ENCODE measurements around the gene KMT5B.

KMT5B gene

GRCh38 chr11:68189082-68189481 lies 24.0 kb downstream of the KMT5B start:
- Histone ChIP-seq H3K9me3 (ENCODE audit: control insufficient read depth in 2 of 2, low read length in 2 of 2) (no peaks in the 10 kb centered on the region), H3K36me3 (ENCODE audit: control insufficient read depth in 2 of 2, insufficient read depth in 2 of 2, low read length in 2 of 2) (peaks cover 13 to 29% of the 10 kb centered on the region in 2 donors), H3K27ac (ENCODE audit: low read depth in 2 of 2, low read length in 2 of 2) (no peak overlapping the region), H3K27me3 (ENCODE audit: control insufficient read depth in 2 of 2, insufficient read depth in 2 of 2, low read length in 2 of 2) (no peaks in the 10 kb centered on the region), H3K9ac (ENCODE audit: low read depth in 1 of 2, low read length in 2 of 2) (no peak overlapping the region), H3K4me1 (ENCODE audit: control insufficient read depth in 2 of 2, insufficient read depth in 2 of 2, low read length in 2 of 2) (peaks cover 0 to 9% of the 10 kb centered on the region in 2 donors), H3K4me3 (ENCODE audit: low read length in 2 of 2) (no peak overlapping the region)

GRCh38 chr11:68186061-68186460 lies 27.0 kb downstream of the KMT5B start:
- H3K4me1 ChIP-seq (ENCODE audit: control insufficient read depth in 2 of 2, insufficient read depth in 2 of 2, low read length in 2 of 2): peaks cover 0 to 2% of the 10 kb centered on the region in 2 donors
- no peaks in the 10 kb centered on the region for H3K27me3 ChIP-seq (ENCODE audit: control insufficient read depth in 2 of 2, insufficient read depth in 2 of 2, low read length in 2 of 2)
- H3K36me3 ChIP-seq (ENCODE audit: control insufficient read depth in 2 of 2, insufficient read depth in 2 of 2, low read length in 2 of 2): peaks cover 23 to 34% of the 10 kb centered on the region in 2 donors
- no peak overlapping the region for H3K27ac ChIP-seq (ENCODE audit: low read depth in 2 of 2, low read length in 2 of 2)
- no peak overlapping the region for H3K9ac ChIP-seq (ENCODE audit: low read depth in 1 of 2, low read length in 2 of 2)
- no peak overlapping the region for H3K4me3 ChIP-seq (ENCODE audit: low read length in 2 of 2)
- no peaks in the 10 kb centered on the region for H3K9me3 ChIP-seq (ENCODE audit: control insufficient read depth in 2 of 2, low read length in 2 of 2)

GRCh38 chr11:68181719-68182451 lies 31.2 kb downstream of the KMT5B start:
- H3K9ac ChIP-seq (ENCODE audit: low read depth in 1 of 2, low read length in 2 of 2): no peak overlapping the region
- H3K9me3 ChIP-seq (ENCODE audit: control insufficient read depth in 2 of 2, low read length in 2 of 2): no peaks in the 10 kb centered on the region
- H3K4me3 ChIP-seq (ENCODE audit: low read length in 2 of 2): no peak overlapping the region
- H3K36me3 ChIP-seq (ENCODE audit: control insufficient read depth in 2 of 2, insufficient read depth in 2 of 2, low read length in 2 of 2): peaks cover 50 to 53% of the 10 kb centered on the region in 2 donors
- H3K4me1 ChIP-seq (ENCODE audit: control insufficient read depth in 2 of 2, insufficient read depth in 2 of 2, low read length in 2 of 2): no peaks in the 10 kb centered on the region
- H3K27me3 ChIP-seq (ENCODE audit: control insufficient read depth in 2 of 2, insufficient read depth in 2 of 2, low read length in 2 of 2): no peaks in the 10 kb centered on the region
- H3K27ac ChIP-seq (ENCODE audit: low read depth in 2 of 2, low read length in 2 of 2): no peak overlapping the region

- Histone ChIP-seq H3K4me3 (ENCODE audit: low read length in 2 of 2) (no peak overlapping the region), H3K9me3 (ENCODE audit: control insufficient read depth in 2 of 2, low read length in 2 of 2) (no peaks in the 10 kb centered on the region), H3K27ac (ENCODE audit: low read depth in 2 of 2, low read length in 2 of 2) (no peak overlapping the region), H3K9ac (ENCODE audit: low read depth in 1 of 2, low read length in 2 of 2) (no peak overlapping the region), H3K4me1 (ENCODE audit: control insufficient read depth in 2 of 2, insufficient read depth in 2 of 2, low read length in 2 of 2) (no peaks in the 10 kb centered on the region), H3K27me3 (ENCODE audit: control insufficient read depth in 2 of 2, insufficient read depth in 2 of 2, low read length in 2 of 2) (no peaks in the 10 kb centered on the region), H3K36me3 (ENCODE audit: control insufficient read depth in 2 of 2, insufficient read depth in 2 of 2, low read length in 2 of 2) (peaks cover 43 to 54% of the 10 kb centered on the region in 2 donors)
Measured at GRCh38 chr11:68179847-68180246, 33.2 kb downstream of the KMT5B start.

GRCh38 chr11:68177877-68178276 lies 35.2 kb downstream of the KMT5B start:
- Histone ChIP-seq H3K4me3 (ENCODE audit: low read length in 2 of 2) (no peak overlapping the region), H3K9me3 (ENCODE audit: control insufficient read depth in 2 of 2, low read length in 2 of 2) (no peaks in the 10 kb centered on the region), H3K27me3 (ENCODE audit: control insufficient read depth in 2 of 2, insufficient read depth in 2 of 2, low read length in 2 of 2) (no peaks in the 10 kb centered on the region), H3K27ac (ENCODE audit: low read depth in 2 of 2, low read length in 2 of 2) (no peak overlapping the region), H3K36me3 (ENCODE audit: control insufficient read depth in 2 of 2, insufficient read depth in 2 of 2, low read length in 2 of 2) (peaks cover 47 to 61% of the 10 kb centered on the region in 2 donors), H3K4me1 (ENCODE audit: control insufficient read depth in 2 of 2, insufficient read depth in 2 of 2, low read length in 2 of 2) (no peaks in the 10 kb centered on the region), H3K9ac (ENCODE audit: low read depth in 1 of 2, low read length in 2 of 2) (no peak overlapping the region)

- no peaks in the 10 kb centered on the region for H3K27me3 ChIP-seq (ENCODE audit: control insufficient read depth in 2 of 2, insufficient read depth in 2 of 2, low read length in 2 of 2)
- no peaks in the 10 kb centered on the region for H3K4me1 ChIP-seq (ENCODE audit: control insufficient read depth in 2 of 2, insufficient read depth in 2 of 2, low read length in 2 of 2)
- no peak overlapping the region for H3K4me3 ChIP-seq (ENCODE audit: low read length in 2 of 2)
- H3K9me3 ChIP-seq (ENCODE audit: control insufficient read depth in 2 of 2, low read length in 2 of 2): no peaks in the 10 kb centered on the region
- H3K9ac ChIP-seq (ENCODE audit: low read depth in 1 of 2, low read length in 2 of 2): no peak overlapping the region
- H3K36me3 ChIP-seq (ENCODE audit: control insufficient read depth in 2 of 2, insufficient read depth in 2 of 2, low read length in 2 of 2): peaks cover 72 to 74% of the 10 kb centered on the region in 2 donors
- no peak overlapping the region for H3K27ac ChIP-seq (ENCODE audit: low read depth in 2 of 2, low read length in 2 of 2)
Measured at GRCh38 chr11:68173926-68174325, 39.2 kb downstream of the KMT5B start.

- Histone ChIP-seq H3K27ac (ENCODE audit: low read depth in 2 of 2, low read length in 2 of 2) (no peak overlapping the region), H3K9ac (ENCODE audit: low read depth in 1 of 2, low read length in 2 of 2) (no peak overlapping the region), H3K4me1 (ENCODE audit: control insufficient read depth in 2 of 2, insufficient read depth in 2 of 2, low read length in 2 of 2) (no peaks in the 10 kb centered on the region), H3K9me3 (ENCODE audit: control insufficient read depth in 2 of 2, low read length in 2 of 2) (no peaks in the 10 kb centered on the region), H3K27me3 (ENCODE audit: control insufficient read depth in 2 of 2, insufficient read depth in 2 of 2, low read length in 2 of 2) (no peaks in the 10 kb centered on the region), H3K4me3 (ENCODE audit: low read length in 2 of 2) (no peak overlapping the region), H3K36me3 (ENCODE audit: control insufficient read depth in 2 of 2, insufficient read depth in 2 of 2, low read length in 2 of 2) (peaks cover 57 to 78% of the 10 kb centered on the region in 2 donors)
Measured at GRCh38 chr11:68169442-68169841, 43.7 kb downstream of the KMT5B start.

- Histone ChIP-seq H3K27me3 (ENCODE audit: control insufficient read depth in 2 of 2, insufficient read depth in 2 of 2, low read length in 2 of 2) (no peaks in the 10 kb centered on the region), H3K4me3 (ENCODE audit: low read length in 2 of 2) (no peak overlapping the region), H3K9me3 (ENCODE audit: control insufficient read depth in 2 of 2, low read length in 2 of 2) (no peaks in the 10 kb centered on the region), H3K27ac (ENCODE audit: low read depth in 2 of 2, low read length in 2 of 2) (no peak overlapping the region), H3K36me3 (ENCODE audit: control insufficient read depth in 2 of 2, insufficient read depth in 2 of 2, low read length in 2 of 2) (peaks cover 53 to 79% of the 10 kb centered on the region in 2 donors), H3K4me1 (ENCODE audit: control insufficient read depth in 2 of 2, insufficient read depth in 2 of 2, low read length in 2 of 2) (no peaks in the 10 kb centered on the region), H3K9ac (ENCODE audit: low read depth in 1 of 2, low read length in 2 of 2) (no peak overlapping the region)
Measured at GRCh38 chr11:68168694-68169093, 44.4 kb downstream of the KMT5B start.

- Histone ChIP-seq H3K27ac (ENCODE audit: low read depth in 2 of 2, low read length in 2 of 2) (no peak overlapping the region), H3K36me3 (ENCODE audit: control insufficient read depth in 2 of 2, insufficient read depth in 2 of 2, low read length in 2 of 2) (peaks cover 46 to 79% of the 10 kb centered on the region in 2 donors), H3K27me3 (ENCODE audit: control insufficient read depth in 2 of 2, insufficient read depth in 2 of 2, low read length in 2 of 2) (no peaks in the 10 kb centered on the region), H3K9me3 (ENCODE audit: control insufficient read depth in 2 of 2, low read length in 2 of 2) (no peaks in the 10 kb centered on the region), H3K9ac (ENCODE audit: low read depth in 1 of 2, low read length in 2 of 2) (no peak overlapping the region), H3K4me3 (ENCODE audit: low read length in 2 of 2) (no peak overlapping the region), H3K4me1 (ENCODE audit: control insufficient read depth in 2 of 2, insufficient read depth in 2 of 2, low read length in 2 of 2) (no peaks in the 10 kb centered on the region)
Measured at GRCh38 chr11:68167474-68167873, 45.6 kb downstream of the KMT5B start.

- Histone ChIP-seq H3K9ac (ENCODE audit: low read depth in 1 of 2, low read length in 2 of 2) (no peak overlapping the region), H3K27me3 (ENCODE audit: control insufficient read depth in 2 of 2, insufficient read depth in 2 of 2, low read length in 2 of 2) (no peaks in the 10 kb centered on the region), H3K27ac (ENCODE audit: low read depth in 2 of 2, low read length in 2 of 2) (no peak overlapping the region), H3K4me3 (ENCODE audit: low read length in 2 of 2) (no peak overlapping the region), H3K9me3 (ENCODE audit: control insufficient read depth in 2 of 2, low read length in 2 of 2) (no peaks in the 10 kb centered on the region), H3K4me1 (ENCODE audit: control insufficient read depth in 2 of 2, insufficient read depth in 2 of 2, low read length in 2 of 2) (no peaks in the 10 kb centered on the region), H3K36me3 (ENCODE audit: control insufficient read depth in 2 of 2, insufficient read depth in 2 of 2, low read length in 2 of 2) (peaks cover 43 to 76% of the 10 kb centered on the region in 2 donors)
Measured at GRCh38 chr11:68166969-68167368, 46.1 kb downstream of the KMT5B start.
